Measurements from ENCODE around the gene MYLK. TPM values are rescaled to one million over a fixed set of nuclear protein-coding genes. Genes with fewer than 3 reads are reported as not detected.
"Not testable (repeated sequence)": the region's sequence is repeated elsewhere in the genome, so short reads cannot be mapped to it uniquely, and the experiment has no call there.

Gene MYLK
- total RNA-seq, 1 donor from 2014 or later, result 20.1 TPM

GRCh38 chr3:123608263-123608937, 275.7 kb downstream of the MYLK start:
- Mint-ChIP-seq H3K36me3 (ENCODE audit: low read depth) (peaks cover 6% of the 10 kb centered on the region), H3K9me3 (no peaks in the 10 kb centered on the region), H3K27ac (ENCODE audit: unreplicated experiment) (no peak overlapping the region), H3K27me3 (ENCODE audit: low read depth) (no peaks in the 10 kb centered on the region), H3K4me1 (peaks cover 4% of the 10 kb centered on the region), H3K4me3 (no peak overlapping the region)
- no peak for DNase-seq (ENCODE audit: low read depth, low spot score)
- no peak for TF ChIP-seq CTCF (conservative IDR thresholded peaks at IDR 0.05)

- Mint-ChIP-seq H3K27ac (ENCODE audit: unreplicated experiment) (no peak overlapping the region), H3K27me3 (ENCODE audit: low read depth) (no peaks in the 10 kb centered on the region), H3K9me3 (no peaks in the 10 kb centered on the region), H3K4me3 (no peak overlapping the region), H3K4me1 (peaks cover 4% of the 10 kb centered on the region), H3K36me3 (ENCODE audit: low read depth) (peaks cover 3% of the 10 kb centered on the region)
- TF ChIP-seq CTCF (conservative IDR thresholded peaks at IDR 0.05), result no peak
- DNase-seq (ENCODE audit: low read depth, low spot score), result no peak
Observed at GRCh38 chr3:123606527-123606926, 277.6 kb downstream of the MYLK start.

GRCh38 chr3:123605789-123606234, 278.3 kb downstream of the MYLK start:
- H3K9me3 Mint-ChIP-seq, result no peaks in the 10 kb centered on the region
- H3K4me1 Mint-ChIP-seq, result peaks cover 4% of the 10 kb centered on the region
- DNase-seq (ENCODE audit: low read depth, low spot score), result no peak
- no peak for TF ChIP-seq CTCF (conservative IDR thresholded peaks at IDR 0.05)
- peaks cover 3% of the 10 kb centered on the region for H3K36me3 Mint-ChIP-seq (ENCODE audit: low read depth)
- no peak overlapping the region for H3K27ac Mint-ChIP-seq (ENCODE audit: unreplicated experiment)
- no peaks in the 10 kb centered on the region for H3K27me3 Mint-ChIP-seq (ENCODE audit: low read depth)
- H3K4me3 Mint-ChIP-seq, result no peak overlapping the region

GRCh38 chr3:123603153-123603552, 281.0 kb downstream of the MYLK start:
- H3K27me3 Mint-ChIP-seq (ENCODE audit: low read depth); DNase-seq (ENCODE audit: low read depth, low spot score); H3K27ac Mint-ChIP-seq (ENCODE audit: unreplicated experiment); H3K4me3 Mint-ChIP-seq; H3K9me3 Mint-ChIP-seq; H3K4me1 Mint-ChIP-seq: not testable (repeated sequence)
- H3K36me3 Mint-ChIP-seq (ENCODE audit: low read depth), result peaks cover 15% of the 10 kb centered on the region

GRCh38 chr3:123602325-123602724, 281.8 kb downstream of the MYLK start:
- H3K9me3 Mint-ChIP-seq, result no peaks in the 10 kb centered on the region
- H3K27me3 Mint-ChIP-seq (ENCODE audit: low read depth), result no peaks in the 10 kb centered on the region
- H3K4me3 Mint-ChIP-seq, result no peak overlapping the region
- H3K36me3 Mint-ChIP-seq (ENCODE audit: low read depth), result peaks cover 15% of the 10 kb centered on the region
- no peak overlapping the region for H3K27ac Mint-ChIP-seq (ENCODE audit: unreplicated experiment)
- no peak for TF ChIP-seq CTCF (conservative IDR thresholded peaks at IDR 0.05)
- DNase-seq (ENCODE audit: low read depth, low spot score), result no peak
- H3K4me1 Mint-ChIP-seq, result peaks cover 4% of the 10 kb centered on the region

GRCh38 chr3:123600863-123601262, 283.3 kb downstream of the MYLK start:
- H3K27ac Mint-ChIP-seq (ENCODE audit: unreplicated experiment); H3K4me3 Mint-ChIP-seq; H3K4me1 Mint-ChIP-seq; H3K27me3 Mint-ChIP-seq (ENCODE audit: low read depth); H3K9me3 Mint-ChIP-seq; DNase-seq (ENCODE audit: low read depth, low spot score): not testable (repeated sequence)
- peaks cover 15% of the 10 kb centered on the region for H3K36me3 Mint-ChIP-seq (ENCODE audit: low read depth)

All from neural crest cell (in vitro differentiated cells).